ENCODE data around the gene MGAT5B. TPM values are rescaled to one million over a fixed set of nuclear protein-coding genes. Genes with fewer than 3 reads are reported as not detected.

MGAT5B gene
- total RNA-seq, 1 experiment from 2014 or later = 4.4 TPM

- no peaks in the 10 kb centered on the region for H3K9me3 ChIP-seq (ENCODE audit: control insufficient read depth in 1 of 2, insufficient read depth in 1 of 2, low read depth in 1 of 2, low read length in 2 of 2)
- ChIA-PET RAD21 (ENCODE audit: low non-redundant PET in 1 of 2, low total read pairs in 2 of 2, uncharacterized antibody in 2 of 2, unreplicated experiment in 2 of 2) (no interaction called here), CTCF (no interaction called here), POLR2A (no interaction called here)
- no peaks in the 10 kb centered on the region for H3K36me3 ChIP-seq (ENCODE audit: control insufficient read depth in 1 of 2, insufficient read depth in 2 of 2, low read length in 2 of 2)
- no peak overlapping the region for H3K4me2 ChIP-seq (ENCODE audit: low read length)
- no peak for DNase-seq (ENCODE audit: low read depth, low spot score)
- H3K4me1 ChIP-seq (ENCODE audit: control insufficient read depth in 1 of 2, insufficient read depth in 2 of 2, low read length in 2 of 2) = no peaks in the 10 kb centered on the region
- ATAC-seq = no peak
- H3K27ac ChIP-seq (ENCODE audit: low read depth, low read length) = no peak overlapping the region
- H3K9me2 ChIP-seq (ENCODE audit: insufficient read depth) = no peaks in the 10 kb centered on the region
- intact Hi-C loops (cut with micrococcal nuclease) = loop anchor here (10.0 kb wide), 1 partner anchor 72 kb away; no protein-coding TSS in a partner anchor
- no peaks in the 10 kb centered on the region for H3K27me3 ChIP-seq (ENCODE audit: insufficient read depth, low read length)
- BruUV-seq (replicated peaks) = no TSS peak
- H2AFZ ChIP-seq (ENCODE audit: low read depth, low read length, poor library complexity, severe bottlenecking) = no peak overlapping the region
- TF ChIP-seq REST (IDR thresholded peaks at IDR 0.05; ENCODE audit: low read depth) (no peak), RAD21 (IDR thresholded peaks at IDR 0.05; ENCODE audit: low read depth) (no peak), SRF (IDR thresholded peaks at IDR 0.05; ENCODE audit: low read depth) (no peak), ELF1 (IDR thresholded peaks at IDR 0.05; ENCODE audit: borderline replicate concordance, low read depth) (no peak), ZNF274 (IDR thresholded peaks at IDR 0.05; ENCODE audit: low read depth, low read length) (no peak)
- H3K79me2 ChIP-seq (ENCODE audit: insufficient read depth, low read length) = no peaks in the 10 kb centered on the region
- no peak overlapping the region for H3K9ac ChIP-seq (ENCODE audit: low read length)
- no peaks in the 10 kb centered on the region for H4K20me1 ChIP-seq (ENCODE audit: insufficient read depth)
- H3K4me3 ChIP-seq (replicated peaks in 1 of 2; ENCODE audit: low read depth in 1 of 2, low read length in 2 of 2) = no peak overlapping the region
Observed at GRCh38 chr17:76906463-76906862, 38.3 kb downstream of the MGAT5B start.

GRCh38 chr17:76907352-76907751 is 39.1 kb downstream of the MGAT5B start:
- intact Hi-C loops (cut with micrococcal nuclease) = loop anchor here (10.0 kb wide), 1 partner anchor 73 kb away; no protein-coding TSS in a partner anchor
- H3K4me1 ChIP-seq (ENCODE audit: control insufficient read depth in 1 of 2, insufficient read depth in 2 of 2, low read length in 2 of 2) = no peaks in the 10 kb centered on the region
- H3K4me2 ChIP-seq (ENCODE audit: low read length) = no peak overlapping the region
- ChIA-PET RAD21 (ENCODE audit: low non-redundant PET in 1 of 2, low total read pairs in 2 of 2, uncharacterized antibody in 2 of 2, unreplicated experiment in 2 of 2) (no interaction called here), CTCF (no interaction called here), POLR2A (no interaction called here)
- no peaks in the 10 kb centered on the region for H3K79me2 ChIP-seq (ENCODE audit: insufficient read depth, low read length)
- no TSS peak for BruUV-seq (replicated peaks)
- H3K27ac ChIP-seq (ENCODE audit: low read depth, low read length) = no peak overlapping the region
- H3K36me3 ChIP-seq (ENCODE audit: control insufficient read depth in 1 of 2, insufficient read depth in 2 of 2, low read length in 2 of 2) = no peaks in the 10 kb centered on the region
- DNase-seq (ENCODE audit: low read depth, low spot score) = no peak
- H3K27me3 ChIP-seq (ENCODE audit: insufficient read depth, low read length) = no peaks in the 10 kb centered on the region
- no peak overlapping the region for H3K4me3 ChIP-seq (replicated peaks in 1 of 2; ENCODE audit: low read depth in 1 of 2, low read length in 2 of 2)
- H3K9ac ChIP-seq (ENCODE audit: low read length) = no peak overlapping the region
- ATAC-seq = no peak
- H3K9me2 ChIP-seq (ENCODE audit: insufficient read depth) = no peaks in the 10 kb centered on the region
- no peaks in the 10 kb centered on the region for H3K9me3 ChIP-seq (ENCODE audit: control insufficient read depth in 1 of 2, insufficient read depth in 1 of 2, low read depth in 1 of 2, low read length in 2 of 2)
- no peaks in the 10 kb centered on the region for H4K20me1 ChIP-seq (ENCODE audit: insufficient read depth)
- H2AFZ ChIP-seq (ENCODE audit: low read depth, low read length, poor library complexity, severe bottlenecking) = no peak overlapping the region
- no peak for TF ChIP-seq ATF3 (IDR thresholded peaks at IDR 0.05)
- TF ChIP-seq CTCF (IDR thresholded peaks at IDR 0.05 in 2 of 3, conservative IDR thresholded peaks at IDR 0.05 in 1 of 3; ENCODE audit: borderline replicate concordance in 1 of 3, insufficient read depth in 1 of 3, low read depth in 2 of 3, low read length in 2 of 3) = no peak
- TF ChIP-seq CEBPB (IDR thresholded peaks at IDR 0.05; ENCODE audit: low read depth) = no peak
- TF ChIP-seq ZNF274 (IDR thresholded peaks at IDR 0.05; ENCODE audit: low read depth, low read length) = no peak
- TF ChIP-seq MAX (IDR thresholded peaks at IDR 0.05) = no peak
- no peak for TF ChIP-seq FOSL1 (IDR thresholded peaks at IDR 0.05; ENCODE audit: low read depth)
- no peak for TF ChIP-seq RAD21 (IDR thresholded peaks at IDR 0.05; ENCODE audit: low read depth)
- no peak for TF ChIP-seq REST (IDR thresholded peaks at IDR 0.05; ENCODE audit: low read depth)
